ENCODE measurements around the gene MRGPRF.

MRGPRF gene

GRCh38 chr11:69022260-69022659 is 9.2 kb upstream of the MRGPRF start:
- DNase-seq (ENCODE audit: low read depth): no peak

- DNase-seq (ENCODE audit: low read depth): no peak
Measured at GRCh38 chr11:69018924-69019323, 5.9 kb upstream of the MRGPRF start.

GRCh38 chr11:69017951-69018350 is 4.9 kb upstream of the MRGPRF start:
- no peak for DNase-seq (ENCODE audit: low read depth)

GRCh38 chr11:69014898-69015549 is 2.0 kb upstream of the MRGPRF start:
- DNase-seq (ENCODE audit: low read depth): no peak

GRCh38 chr11:69014084-69014851 is 1.2 kb upstream of the MRGPRF start:
- DNase-seq (ENCODE audit: low read depth): no peak

- no peak for DNase-seq (ENCODE audit: low read depth)
Measured at GRCh38 chr11:69012092-69013008, 696 bp downstream of the MRGPRF start.

- no peak for DNase-seq (ENCODE audit: low read depth)
Measured at GRCh38 chr11:69011624-69012091, 1.4 kb downstream of the MRGPRF start.

GRCh38 chr11:69010964-69011623 is 2.0 kb downstream of the MRGPRF start:
- DNase-seq (ENCODE audit: low read depth): peak; percentile 17

- no peak for DNase-seq (ENCODE audit: low read depth)
Measured at GRCh38 chr11:69010361-69010891, 2.6 kb downstream of the MRGPRF start.

GRCh38 chr11:69009441-69010211 is 3.4 kb downstream of the MRGPRF start:
- no peak for DNase-seq (ENCODE audit: low read depth)

- no peak for DNase-seq (ENCODE audit: low read depth)
Measured at GRCh38 chr11:69008737-69009440, 4.2 kb downstream of the MRGPRF start.

- DNase-seq (ENCODE audit: low read depth): no peak
Measured at GRCh38 chr11:69007975-69008381, 5.1 kb downstream of the MRGPRF start.

GRCh38 chr11:69006816-69007215 is 6.2 kb downstream of the MRGPRF start:
- no peak for DNase-seq (ENCODE audit: low read depth)

- no peak for DNase-seq (ENCODE audit: low read depth)
Measured at GRCh38 chr11:69005631-69006368, 7.2 kb downstream of the MRGPRF start.

- no peak for DNase-seq (ENCODE audit: low read depth)
Measured at GRCh38 chr11:69005183-69005630, 7.8 kb downstream of the MRGPRF start.

GRCh38 chr11:69004411-69005182 is 8.4 kb downstream of the MRGPRF start:
- no peak for DNase-seq (ENCODE audit: low read depth)

- no peak for DNase-seq (ENCODE audit: low read depth)
Measured at GRCh38 chr11:69003866-69004367, 9.1 kb downstream of the MRGPRF start.

GRCh38 chr11:69003301-69003865 is 9.7 kb downstream of the MRGPRF start:
- DNase-seq (ENCODE audit: low read depth): no peak

Data from stimulated activated CD8-positive, alpha-beta memory T cell treated with anti-CD3 and anti-CD28 coated beads, Interleukin-15, amount 100 ng/mL, for 24 hours (primary cell).